ENCODE data around the gene NTSR1.

The NTSR1 gene

GRCh38 chr20:62708591-62709536 is at the start of gene NTSR1:
TSS of gene NTSR1 (plus strand) at chr20:62708836. CDS start at chr20:62709208, 372 bp downstream.
- no peak for DNase-seq (ENCODE audit: low read depth)
- no peak for TF ChIP-seq CTCF (conservative IDR thresholded peaks at IDR 0.05; ENCODE audit: control insufficient read depth, insufficient read depth, low read depth, low read length)

DNA sequence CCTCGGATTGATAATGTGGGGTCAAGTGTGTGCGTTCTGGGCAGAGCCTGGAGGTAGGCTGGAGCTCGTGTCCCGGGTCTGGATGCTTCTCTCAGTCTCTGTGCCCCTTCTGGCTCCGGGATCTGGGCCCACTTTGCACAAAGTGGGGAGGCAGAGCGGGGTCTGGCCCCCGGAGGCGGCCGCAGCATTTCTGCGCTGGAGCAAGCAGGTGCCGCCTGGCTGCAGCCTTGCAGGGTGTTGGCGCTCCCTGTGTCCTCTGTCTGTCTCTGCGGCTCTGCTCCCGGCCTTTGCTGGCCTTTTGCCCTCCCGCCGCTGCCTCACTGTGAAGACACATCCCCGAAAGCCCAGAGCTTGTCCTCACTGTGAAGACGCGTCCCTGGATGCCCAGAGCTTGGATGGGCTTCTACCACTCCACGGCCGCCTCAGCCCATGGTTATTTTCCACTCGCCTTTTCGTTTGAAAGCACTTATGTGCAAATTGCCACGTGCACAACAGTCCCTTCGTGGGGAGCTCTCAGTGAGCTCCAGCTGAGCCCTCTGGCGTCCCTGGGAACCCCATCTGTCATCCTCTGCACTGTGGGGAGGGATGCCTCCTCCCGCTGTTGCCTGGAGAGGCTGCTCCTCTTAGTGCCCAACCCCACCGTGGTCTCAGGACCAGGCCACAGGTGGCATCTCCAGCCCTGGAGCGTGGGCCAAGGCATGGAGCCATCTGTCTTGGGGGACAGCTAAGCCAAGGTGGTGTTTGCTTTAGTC is 49.0 kb upstream of the NTSR1 start:
- H3K4me3 ChIP-seq (ENCODE audit: control insufficient read depth, low read depth, low read length), result no peak overlapping the region
- no peak for DNase-seq (ENCODE audit: low read depth)
- TF ChIP-seq CTCF (conservative IDR thresholded peaks at IDR 0.05; ENCODE audit: control insufficient read depth, insufficient read depth, low read depth, low read length), result no peak

More at GRCh38 chr20:62708591-62709536, at the start of gene NTSR1:
- H3K4me3 ChIP-seq (ENCODE audit: control insufficient read depth, low read depth, low read length), result no peak within 1 kb of the TSS

GRCh38 chr20:62660240-62660615 is 48.4 kb upstream of the NTSR1 start:
- DNase-seq (ENCODE audit: low read depth), result no peak
- TF ChIP-seq CTCF (conservative IDR thresholded peaks at IDR 0.05; ENCODE audit: control insufficient read depth, insufficient read depth, low read depth, low read length), result no peak
- H3K4me3 ChIP-seq (ENCODE audit: control insufficient read depth, low read depth, low read length), result no peak overlapping the region

GRCh38 chr20:62660768-62661167 is 47.9 kb upstream of the NTSR1 start:
- no peak for TF ChIP-seq CTCF (conservative IDR thresholded peaks at IDR 0.05; ENCODE audit: control insufficient read depth, insufficient read depth, low read depth, low read length)
- no peak for DNase-seq (ENCODE audit: low read depth)
- H3K4me3 ChIP-seq (ENCODE audit: control insufficient read depth, low read depth, low read length), result no peak overlapping the region

DNA sequence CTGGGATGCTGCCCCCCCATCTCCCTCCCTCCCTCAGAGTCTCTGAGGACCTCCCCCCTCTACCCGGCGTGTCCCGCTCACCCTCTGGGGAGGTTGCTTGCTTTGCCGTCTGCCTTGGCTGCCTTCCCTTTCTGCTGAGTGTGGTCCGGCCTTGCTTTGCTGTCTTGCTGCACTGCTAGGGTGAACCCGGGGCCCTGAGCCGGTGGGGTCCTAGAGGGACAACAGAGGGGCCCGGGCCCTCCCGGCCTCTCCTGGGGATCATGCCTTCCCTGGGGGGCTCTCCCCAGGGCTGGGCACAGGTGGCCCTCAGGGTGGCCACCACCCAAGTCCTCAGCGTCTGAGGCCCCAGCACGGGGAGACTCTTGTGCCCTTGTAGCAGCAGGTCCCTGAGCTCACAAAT is 47.0 kb upstream of the NTSR1 start:
- H3K4me3 ChIP-seq (ENCODE audit: control insufficient read depth, low read depth, low read length), result no peak overlapping the region
- no peak for DNase-seq (ENCODE audit: low read depth)
- TF ChIP-seq CTCF (conservative IDR thresholded peaks at IDR 0.05; ENCODE audit: control insufficient read depth, insufficient read depth, low read depth, low read length), result no peak

- H3K4me3 ChIP-seq (ENCODE audit: control insufficient read depth, low read depth, low read length), result no peak overlapping the region
- peak; percentile 86 for DNase-seq (ENCODE audit: low read depth)
- no peak for TF ChIP-seq CTCF (conservative IDR thresholded peaks at IDR 0.05; ENCODE audit: control insufficient read depth, insufficient read depth, low read depth, low read length)
Observed at GRCh38 chr20:62662422-62662821, 46.2 kb upstream of the NTSR1 start.
